Measurements from ENCODE around the gene VTCN1.
"Not testable (repeated sequence)": the region's sequence is repeated elsewhere in the genome, so short reads cannot be mapped to it uniquely, and the experiment has no call there.

Gene VTCN1

DNA sequence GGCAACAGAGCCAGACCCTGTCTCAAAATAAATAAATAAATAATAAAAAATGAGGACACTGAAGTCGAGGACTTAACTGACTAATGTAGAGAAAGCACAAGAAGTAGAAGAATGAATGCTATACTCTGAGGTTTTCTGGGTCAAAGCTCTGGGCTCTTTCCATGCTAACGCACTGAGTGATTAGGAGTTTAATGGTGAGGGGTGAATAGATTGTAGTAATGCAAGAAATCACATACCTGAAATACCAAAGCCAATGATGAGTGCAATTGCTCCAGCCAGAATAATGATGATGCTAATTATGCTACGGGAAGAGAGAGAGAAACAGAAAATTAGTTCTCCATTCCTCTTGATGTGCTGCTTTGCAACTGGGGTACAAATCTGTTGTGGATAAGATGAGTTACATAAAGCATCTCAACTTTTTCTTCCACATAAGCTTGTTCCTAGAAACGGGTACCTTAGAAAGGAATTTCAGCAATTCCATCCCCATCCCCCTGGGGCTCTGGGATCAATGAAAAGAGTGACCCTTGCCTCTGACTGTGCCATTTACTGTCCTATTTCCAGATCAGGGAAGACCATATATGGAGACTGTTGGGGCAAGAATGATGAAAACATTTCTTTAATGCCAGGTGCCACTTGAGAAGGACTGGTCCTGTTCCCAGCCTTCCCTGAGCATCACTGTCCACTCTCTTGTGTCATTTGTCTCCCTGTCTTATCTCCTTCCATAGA, 40.7 kb downstream of the VTCN1 start:
- DNase-seq (ENCODE audit: insufficient read length, low spot score) (no peak), FAIRE-seq (no peak)

DNA sequence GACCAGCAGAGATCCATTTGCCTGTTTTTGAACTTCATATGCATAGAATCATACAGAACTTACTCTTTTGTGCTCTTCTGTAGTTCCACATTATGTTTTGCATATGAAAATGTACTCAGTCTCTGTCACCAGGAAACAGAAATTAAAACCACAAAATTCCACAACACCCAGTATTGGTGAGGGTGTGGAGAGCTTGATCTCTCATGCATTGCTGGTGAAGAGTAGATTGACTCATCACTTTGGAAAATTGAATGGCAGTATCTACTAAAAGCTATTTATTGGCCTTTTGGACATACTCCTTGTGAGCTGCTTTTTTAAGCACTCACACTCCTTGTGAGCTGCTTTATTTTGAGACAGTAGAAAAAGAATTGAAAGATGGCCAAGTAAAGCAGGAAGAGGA, 43.3 kb downstream of the VTCN1 start:
- DNase-seq (ENCODE audit: insufficient read length, low spot score) (no peak), FAIRE-seq (no peak)

DNA sequence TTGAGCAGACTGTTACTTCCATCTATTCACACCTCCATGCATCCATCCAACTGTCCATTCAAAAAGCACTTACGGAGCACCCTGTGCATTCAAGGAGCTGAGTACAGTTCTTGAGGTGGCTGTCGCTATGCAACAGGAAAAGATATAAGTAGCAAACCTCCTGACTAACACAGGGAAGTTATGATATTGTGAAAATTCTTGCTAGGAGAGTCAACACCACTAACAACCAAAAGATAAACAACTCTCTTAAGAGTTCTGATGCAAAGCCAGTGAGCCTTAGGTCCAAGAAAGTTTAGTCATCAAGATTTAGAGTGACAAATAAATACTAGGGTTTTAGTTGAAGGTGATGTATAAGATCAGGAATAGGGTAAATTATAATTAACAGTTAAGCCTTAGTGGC, 44.7 kb downstream of the VTCN1 start:
- no peak for FAIRE-seq
- DNase-seq (ENCODE audit: insufficient read length, low spot score) = no peak

DNA sequence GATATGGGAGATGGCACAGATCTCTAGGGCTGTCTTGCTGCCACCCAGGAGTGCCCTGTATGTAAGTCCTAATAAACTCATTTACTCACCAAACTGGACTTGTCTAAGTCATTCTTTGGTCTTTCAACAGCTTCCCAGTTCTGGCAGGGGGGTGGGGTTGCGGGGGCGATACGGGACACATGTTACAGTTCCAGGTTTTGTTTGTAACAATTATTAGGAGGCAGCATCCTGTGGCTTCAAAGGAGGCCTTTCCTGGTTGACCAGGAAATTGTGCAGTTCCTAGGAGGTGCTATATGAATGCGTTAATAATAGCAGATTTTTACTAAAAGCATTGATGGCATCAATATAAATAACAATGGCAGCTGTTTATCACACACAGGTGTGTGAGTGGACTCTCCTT, 46.5 kb downstream of the VTCN1 start:
- no peak for FAIRE-seq

DNA sequence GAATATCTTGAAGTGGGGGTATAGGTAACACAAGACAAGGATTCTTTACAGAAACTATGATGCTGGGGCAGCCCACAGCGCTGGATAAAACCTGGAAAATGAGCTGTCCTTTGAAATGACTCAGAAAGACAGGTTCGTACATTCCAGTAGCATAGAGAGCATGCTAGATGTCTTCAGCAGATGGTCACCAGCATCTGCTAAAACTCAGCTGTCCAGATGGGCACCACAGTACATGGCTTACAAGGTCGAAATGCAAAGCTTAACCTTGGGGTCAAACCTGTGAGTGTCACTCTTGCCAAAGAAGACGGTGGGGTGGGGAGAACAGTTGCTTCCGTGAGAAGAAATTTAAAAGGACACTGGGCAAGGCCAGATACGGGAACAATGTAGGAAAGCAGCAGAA, 47.9 kb downstream of the VTCN1 start:
- no peak for FAIRE-seq
- DNase-seq (ENCODE audit: insufficient read length, low spot score) = no peak

More for the DNA sequence above, 46.5 kb downstream of the VTCN1 start:
- no peak for DNase-seq (ENCODE audit: insufficient read length, low spot score)

DNA sequence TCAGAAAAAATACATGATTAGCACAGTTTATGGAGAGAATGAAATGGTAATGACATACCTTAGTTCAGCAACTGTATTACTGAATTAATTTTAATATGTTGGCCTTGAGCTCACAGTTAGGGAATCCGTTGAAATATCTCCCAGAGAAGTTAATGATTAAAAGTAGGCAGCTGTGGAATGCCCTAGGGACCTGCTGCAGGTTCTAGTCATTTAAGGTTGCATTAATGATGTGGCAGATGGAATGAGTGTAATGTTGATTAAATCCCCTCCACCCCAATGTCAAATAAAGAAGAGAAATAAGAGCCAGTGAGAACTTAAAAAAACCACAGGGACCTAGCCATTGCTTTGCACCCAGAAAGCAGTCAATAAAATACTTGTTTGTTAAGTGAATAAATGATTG, 48.8 kb downstream of the VTCN1 start:
- FAIRE-seq (no peak), DNase-seq (ENCODE audit: insufficient read length, low spot score) (no peak)

DNA sequence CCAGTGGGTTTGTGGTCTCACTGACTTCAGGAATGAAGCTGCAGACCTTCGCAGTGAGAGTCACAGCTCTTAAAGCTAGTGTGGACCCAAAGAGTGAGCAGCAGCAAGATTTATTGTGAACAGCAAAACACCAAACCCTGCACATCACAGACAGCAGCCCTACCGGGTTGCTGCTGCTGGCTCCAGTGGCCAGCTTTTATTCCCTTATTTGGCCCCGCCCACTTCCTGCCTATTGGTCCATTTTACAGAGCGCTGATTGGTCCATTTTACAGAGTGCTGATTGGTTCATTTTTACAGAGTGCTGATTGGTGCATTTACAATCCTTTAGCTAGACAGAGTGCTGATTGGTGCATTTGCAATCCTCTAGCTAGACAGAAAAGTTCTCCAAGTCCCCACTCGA, 59.4 kb downstream of the VTCN1 start:
- DNase-seq (ENCODE audit: insufficient read length, low spot score); FAIRE-seq: not testable (repeated sequence)

DNA sequence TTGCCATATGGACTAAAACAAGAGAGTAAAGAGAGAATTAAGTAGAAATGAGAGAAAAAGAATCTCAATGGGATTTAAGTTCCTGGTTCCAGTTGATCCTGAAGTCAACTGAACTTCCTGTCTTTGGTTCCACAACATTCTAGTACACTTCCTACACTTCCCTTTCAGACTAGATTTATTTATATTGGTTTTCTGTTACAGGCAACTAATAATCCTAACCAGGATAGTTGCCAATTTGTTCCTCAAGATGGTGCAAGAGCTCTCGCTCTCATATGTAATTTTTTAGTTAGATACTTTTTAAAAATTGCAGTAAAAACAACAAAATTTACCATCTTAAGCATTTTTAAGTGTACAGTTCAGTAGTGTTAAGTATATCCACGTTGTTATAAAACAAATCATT, 60.4 kb downstream of the VTCN1 start:
- FAIRE-seq (no peak), DNase-seq (ENCODE audit: insufficient read length, low spot score) (no peak)

DNA sequence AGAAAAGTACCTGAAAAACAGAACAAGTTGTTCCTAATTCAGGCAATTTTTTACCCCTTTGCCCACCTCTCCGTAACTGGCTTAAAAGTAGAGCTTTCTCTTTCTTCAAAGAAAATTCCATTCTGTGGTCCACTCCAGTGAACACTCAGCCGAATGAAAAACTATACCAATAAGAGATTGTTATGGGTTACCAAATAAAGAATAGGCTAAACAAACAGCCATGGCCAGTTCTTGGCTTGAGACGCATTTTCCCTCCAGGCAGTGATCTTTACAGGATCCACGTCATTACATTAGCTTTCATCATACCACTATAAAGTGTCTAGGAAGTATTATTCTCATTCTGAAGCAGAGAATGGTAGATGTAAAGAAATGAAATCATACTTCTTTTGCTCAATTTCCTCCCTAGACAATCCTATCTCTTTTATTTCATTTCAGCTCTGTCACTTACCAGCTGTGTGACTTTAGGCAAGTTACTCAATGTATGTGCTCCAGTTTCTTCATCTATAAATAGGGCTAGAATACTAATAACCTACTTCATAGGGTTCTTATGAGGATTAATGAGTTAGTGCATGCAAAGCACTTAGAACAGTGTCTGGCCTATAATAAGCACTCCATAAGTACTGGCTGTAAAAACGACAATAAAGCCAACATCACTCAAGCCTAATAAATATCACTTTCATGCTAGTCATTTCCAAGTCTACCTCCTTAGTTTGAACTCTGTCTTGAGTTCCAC, 62.7 kb downstream of the VTCN1 start:
- FAIRE-seq (no peak), DNase-seq (ENCODE audit: insufficient read length, low spot score) (peak; percentile 7)

DNA sequence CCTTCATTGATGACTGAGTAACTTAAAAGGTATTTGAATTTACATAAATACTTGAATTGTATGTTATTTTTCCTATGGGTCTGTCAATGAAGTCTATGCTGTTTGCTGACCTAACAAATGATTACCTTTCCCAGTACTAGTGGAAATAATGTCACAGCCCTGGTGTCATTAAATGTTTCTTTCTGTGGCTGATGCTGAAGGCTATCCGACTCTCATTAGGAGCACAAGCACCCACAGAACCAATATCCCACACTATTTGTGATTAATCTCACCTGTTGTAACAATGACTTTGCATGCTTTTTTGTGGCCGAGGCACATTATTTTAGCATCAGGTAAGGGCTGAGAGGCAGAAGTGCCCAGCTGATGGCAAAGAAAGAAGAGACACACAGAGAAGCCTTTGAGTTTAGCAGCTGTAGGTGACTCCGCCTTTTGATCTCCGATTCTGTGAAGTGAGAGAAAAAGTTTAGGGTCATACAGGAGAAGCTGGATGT, 63.3 kb downstream of the VTCN1 start:
- DNase-seq (ENCODE audit: insufficient read length, low spot score) = no peak

DNA sequence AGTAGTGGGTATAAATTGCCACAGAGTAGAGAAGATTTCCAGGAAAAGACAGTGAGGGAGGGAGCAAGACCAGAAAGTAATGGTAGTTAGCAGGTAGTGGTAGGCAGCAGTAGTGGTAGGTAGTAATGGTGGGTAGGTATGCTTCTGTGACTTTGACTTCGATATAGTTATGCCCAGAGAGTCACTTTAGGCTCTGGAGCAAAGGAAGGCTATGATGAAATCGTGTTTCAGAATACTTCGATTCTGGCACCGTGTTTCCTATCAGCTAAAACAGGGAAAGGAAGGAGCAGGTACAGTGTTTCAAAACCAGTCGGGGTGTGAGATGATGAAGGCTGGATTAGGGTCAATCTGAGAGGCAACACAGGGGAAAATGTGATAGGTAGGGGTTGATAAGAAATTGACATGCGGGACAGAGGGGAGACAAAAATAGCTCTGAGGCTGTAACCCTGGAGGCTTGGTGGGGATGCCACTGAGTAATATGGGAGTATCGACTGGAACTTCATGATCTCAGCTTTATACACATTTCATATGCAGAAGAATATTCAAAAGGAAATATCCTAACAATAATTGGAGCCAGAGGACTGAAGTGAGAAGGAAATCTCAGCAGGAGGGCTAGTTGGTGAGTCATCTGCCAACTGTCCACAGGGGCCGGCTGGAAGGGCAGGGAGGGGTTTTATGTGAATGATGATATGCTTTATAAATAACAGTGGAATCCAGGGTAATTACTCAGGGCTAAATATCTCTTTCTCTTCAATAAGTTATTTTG, 64.0 kb downstream of the VTCN1 start:
- peak; percentile 45 for DNase-seq (ENCODE audit: insufficient read length, low spot score)
- FAIRE-seq = no peak

More for the DNA sequence above, 63.3 kb downstream of the VTCN1 start:
- no peak for FAIRE-seq

DNA sequence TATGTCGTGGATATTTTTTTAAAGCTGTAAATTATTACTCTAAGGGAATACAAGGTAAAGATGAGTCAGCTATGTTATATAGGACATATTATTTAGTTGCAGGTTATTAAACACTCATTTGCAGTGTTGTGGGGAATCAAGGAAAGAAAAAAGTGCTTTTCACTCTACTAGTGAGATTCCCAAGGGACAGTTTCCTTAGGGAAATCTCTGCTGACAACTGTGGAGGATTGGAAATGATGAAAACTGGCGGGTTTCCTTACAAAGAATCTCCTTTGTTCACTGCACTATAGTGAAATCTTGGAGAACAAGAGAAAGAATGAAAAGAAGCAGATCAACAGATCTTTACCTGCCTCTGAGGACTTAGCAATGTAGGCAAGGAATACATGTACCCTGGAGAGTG, 64.7 kb downstream of the VTCN1 start:
- DNase-seq (ENCODE audit: insufficient read length, low spot score) = no peak

DNA sequence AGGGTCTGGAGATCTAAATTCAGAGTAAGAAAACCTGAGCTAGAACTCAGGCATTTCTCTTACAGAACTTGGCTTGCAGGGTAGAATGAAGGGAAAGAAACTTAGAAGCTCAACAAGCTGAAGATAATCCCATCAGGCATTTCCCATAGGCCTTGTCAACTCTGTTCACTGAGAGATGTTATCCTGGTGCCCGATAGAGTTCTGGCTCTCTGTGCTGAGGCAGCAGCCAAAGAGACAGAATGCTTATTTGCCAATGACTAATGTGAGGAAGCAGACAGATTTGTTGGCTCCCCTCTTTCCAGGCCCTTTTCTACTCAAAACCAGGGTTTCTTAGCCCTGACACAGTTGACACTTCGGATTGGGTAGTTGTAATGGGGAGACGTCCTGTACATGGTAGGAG, 66.9 kb downstream of the VTCN1 start:
- no peak for DNase-seq (ENCODE audit: insufficient read length, low spot score)
- no peak for FAIRE-seq

More for the DNA sequence above, 64.7 kb downstream of the VTCN1 start:
- no peak for FAIRE-seq

DNA sequence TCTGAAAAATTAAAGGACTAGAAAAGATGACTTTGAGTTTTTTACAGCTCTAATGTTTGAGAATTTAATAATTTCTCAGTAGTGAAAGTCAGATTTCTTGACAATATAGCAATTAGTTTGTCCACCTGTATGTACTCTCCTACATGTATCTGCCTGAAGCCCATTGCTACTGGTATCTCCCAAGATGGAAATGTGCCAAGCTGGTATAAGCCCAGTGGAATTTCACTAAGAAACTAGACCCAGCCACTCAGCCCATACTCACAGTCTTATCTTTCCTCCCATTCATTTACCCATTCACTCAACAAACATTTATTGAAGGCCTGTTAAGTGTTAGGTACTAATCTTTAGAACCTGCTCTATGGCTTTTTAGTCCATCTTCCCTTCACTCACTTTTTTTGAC, 67.6 kb downstream of the VTCN1 start:
- FAIRE-seq (no peak), DNase-seq (ENCODE audit: insufficient read length, low spot score) (no peak)

DNA sequence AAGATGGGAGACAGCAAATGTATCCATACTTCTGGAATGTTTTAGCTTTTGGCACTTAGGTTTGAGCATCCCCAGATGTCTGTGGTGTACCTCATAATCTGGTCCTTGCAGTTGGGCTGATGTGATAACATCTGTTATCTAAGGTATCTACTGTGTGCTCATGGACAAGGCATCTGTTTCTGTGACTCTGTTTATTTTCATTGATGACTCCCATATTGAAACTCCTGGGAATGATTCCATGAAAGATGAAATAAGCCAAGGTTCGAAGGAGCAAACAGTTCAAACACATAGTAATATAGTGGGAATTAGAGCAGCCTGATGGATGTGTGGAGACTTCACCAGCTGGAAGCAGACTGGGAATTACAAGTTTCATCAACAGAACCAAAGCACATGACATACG, 68.5 kb downstream of the VTCN1 start:
- no peak for DNase-seq (ENCODE audit: insufficient read length, low spot score)
- FAIRE-seq = no peak

DNA sequence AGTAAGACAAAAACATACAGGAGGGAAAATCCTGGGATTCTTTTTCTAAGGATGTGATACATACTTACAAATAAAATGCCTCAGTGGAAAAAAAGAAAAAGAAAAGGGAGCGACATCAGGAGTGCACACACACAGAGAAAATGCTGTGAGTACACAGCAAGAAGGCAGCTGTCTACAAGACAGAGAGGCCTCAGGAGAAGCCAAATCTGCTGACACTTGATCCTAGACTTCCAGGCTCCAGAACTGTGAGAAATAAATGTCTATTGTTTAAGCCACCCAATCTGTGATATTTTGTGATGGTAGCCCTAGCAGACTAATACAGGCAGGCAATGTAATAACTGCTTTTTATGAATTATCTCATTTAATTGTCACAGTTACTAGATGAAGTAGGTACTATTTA, 72.2 kb downstream of the VTCN1 start:
- FAIRE-seq (no peak), DNase-seq (ENCODE audit: insufficient read length, low spot score) (no peak)

DNA sequence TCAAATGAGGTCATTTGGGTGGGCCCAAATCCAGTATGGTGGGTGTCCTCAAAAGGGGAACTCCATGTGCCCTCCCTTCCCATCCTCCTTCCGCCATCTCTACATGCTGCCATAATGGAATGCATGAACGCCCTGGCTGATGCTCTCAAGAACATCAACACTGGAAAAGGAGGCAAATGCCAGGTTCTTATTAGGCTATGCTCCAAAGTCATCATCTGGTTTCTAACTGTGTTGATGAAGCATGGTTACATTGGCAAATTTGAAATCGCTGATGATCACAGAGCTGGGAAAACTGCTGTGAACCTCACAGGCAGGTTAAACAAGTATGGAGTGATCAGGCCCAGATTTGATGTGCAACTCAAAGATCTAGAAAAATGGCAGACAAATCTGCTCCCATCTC, 72.6 kb downstream of the VTCN1 start:
- FAIRE-seq = no peak

DNA sequence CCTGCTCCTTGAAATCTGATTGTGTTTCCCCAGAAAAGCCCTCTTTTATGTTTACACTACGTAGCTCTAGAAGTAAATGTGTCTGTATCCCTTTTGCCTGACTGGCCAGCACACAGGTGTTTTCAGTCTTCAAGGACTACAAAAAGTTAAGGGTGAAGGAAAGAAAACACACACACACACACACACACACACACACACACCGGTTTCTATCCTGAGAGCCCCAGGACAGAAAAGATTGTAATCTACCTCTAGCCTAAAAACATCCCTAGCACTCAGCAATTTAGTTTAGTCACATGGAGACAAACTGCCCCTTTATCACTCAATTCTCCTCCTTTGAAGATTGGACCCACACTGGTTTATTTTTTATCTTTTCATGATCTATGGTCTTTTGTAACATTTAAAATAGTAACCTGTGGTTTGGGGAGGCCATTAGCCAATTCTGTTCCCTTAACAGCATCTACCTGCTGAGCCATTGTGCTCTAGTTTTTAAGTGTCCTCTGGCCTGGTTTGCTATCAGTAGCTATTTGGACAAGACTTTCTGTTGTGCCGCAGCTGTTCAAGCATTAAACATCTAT, 73.4 kb downstream of the VTCN1 start:
- FAIRE-seq (no peak), DNase-seq (ENCODE audit: insufficient read length, low spot score) (no peak)

More for the DNA sequence above, 72.6 kb downstream of the VTCN1 start:
- no peak for DNase-seq (ENCODE audit: insufficient read length, low spot score)

DNA sequence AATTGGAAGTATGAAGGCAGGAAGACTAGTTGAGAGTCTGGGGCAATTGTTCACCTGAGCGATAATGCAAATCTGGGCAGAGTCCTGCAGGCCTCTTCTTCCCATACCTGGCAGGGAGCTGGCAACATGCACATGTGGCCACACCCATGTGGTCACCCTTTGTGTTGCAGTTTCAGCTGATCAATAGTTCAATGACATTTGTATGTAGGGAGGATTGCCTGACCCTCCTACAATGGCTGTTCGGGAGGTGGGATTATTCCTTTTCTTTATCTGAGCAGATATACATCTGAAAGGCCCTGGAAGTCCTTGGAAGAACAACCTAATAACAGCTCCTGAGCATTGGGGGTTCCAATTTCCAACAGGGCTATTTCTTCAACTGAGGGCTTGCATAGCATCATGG, 74.0 kb downstream of the VTCN1 start:
- DNase-seq (ENCODE audit: insufficient read length, low spot score) (no peak), FAIRE-seq (no peak)

DNA sequence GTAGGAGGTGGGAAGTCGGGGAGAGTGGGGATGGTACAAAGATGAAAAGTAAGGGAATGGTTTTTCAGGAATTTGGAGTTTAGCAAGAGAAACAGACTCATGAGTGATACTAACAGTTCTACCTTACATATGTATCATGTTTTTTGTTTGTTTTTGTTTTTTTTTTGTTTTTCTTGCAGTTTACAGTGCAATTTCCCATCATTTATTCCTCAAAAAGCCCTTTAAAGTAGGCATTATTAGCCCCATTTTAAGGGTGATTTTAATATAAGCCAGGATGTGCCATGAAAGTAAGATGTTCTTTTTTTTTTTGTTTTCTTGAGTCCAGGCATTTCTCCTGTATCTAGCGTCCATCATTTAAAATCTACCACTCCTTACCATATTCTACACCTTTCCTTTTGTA, 75.4 kb downstream of the VTCN1 start:
- DNase-seq (ENCODE audit: insufficient read length, low spot score) = no peak
- FAIRE-seq = no peak

DNA sequence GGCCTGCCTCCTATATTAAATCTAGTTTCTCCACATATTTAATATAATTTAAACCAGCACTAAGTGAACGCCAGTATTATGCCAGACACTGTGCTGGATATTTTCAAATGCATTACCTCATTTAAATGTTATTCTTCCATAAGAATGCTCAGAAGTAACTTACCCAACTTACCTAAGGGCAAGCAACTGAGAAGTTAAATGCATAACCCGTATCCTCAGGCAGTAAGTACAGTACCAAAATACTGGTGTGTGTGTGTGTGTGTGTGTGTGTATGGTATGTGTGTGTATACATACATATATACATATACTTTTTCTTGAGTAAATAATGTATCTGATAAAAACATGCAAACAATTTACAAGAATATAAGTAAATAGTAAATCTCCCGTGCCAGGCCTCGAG, 80.2 kb downstream of the VTCN1 start:
- no peak for DNase-seq (ENCODE audit: insufficient read length, low spot score)
- no peak for FAIRE-seq
